ENCODE measurements around the gene PIP5K1C.
"Not testable (repeated sequence)": the region's sequence is repeated elsewhere in the genome, so short reads cannot be mapped to it uniquely, and the experiment has no call there.

PIP5K1C gene

GRCh38 chr19:3632739-3633558 is 67.3 kb downstream of the PIP5K1C start:
- no peak for TF ChIP-seq CTCF (IDR thresholded peaks at IDR 0.05; ENCODE audit: low read depth, low read length)
- in situ Hi-C loops (cut with HindIII; ENCODE audit: low sequenced_read_pairs) = no loop called here
- no peak for DNase-seq (ENCODE audit: low read depth, low spot score)
- no peak overlapping the region for H3K4me3 ChIP-seq (ENCODE audit: low read depth, low read length)

- TF ChIP-seq CTCF (IDR thresholded peaks at IDR 0.05; ENCODE audit: low read depth, low read length) = no peak
- H3K4me3 ChIP-seq (ENCODE audit: low read depth, low read length) = no peak overlapping the region
- DNase-seq (ENCODE audit: low read depth, low spot score) = no peak
- in situ Hi-C loops (cut with HindIII; ENCODE audit: low sequenced_read_pairs) = no loop called here
Observed at GRCh38 chr19:3632098-3632497, 68.2 kb downstream of the PIP5K1C start.

- DNase-seq (ENCODE audit: low read depth, low spot score) = no peak
- in situ Hi-C loops (cut with HindIII; ENCODE audit: low sequenced_read_pairs) = no loop called here
- TF ChIP-seq CTCF (IDR thresholded peaks at IDR 0.05; ENCODE audit: low read depth, low read length) = no peak
- no peak overlapping the region for H3K4me3 ChIP-seq (ENCODE audit: low read depth, low read length)
Observed at GRCh38 chr19:3631053-3631861, 69.0 kb downstream of the PIP5K1C start.

GRCh38 chr19:3628766-3629165 is 71.5 kb downstream of the PIP5K1C start:
- in situ Hi-C loops (cut with HindIII; ENCODE audit: low sequenced_read_pairs); DNase-seq (ENCODE audit: low read depth, low spot score); H3K4me3 ChIP-seq (ENCODE audit: low read depth, low read length): not testable (repeated sequence)

GRCh38 chr19:3627351-3627723 is 72.9 kb downstream of the PIP5K1C start:
- no peak overlapping the region for H3K4me3 ChIP-seq (ENCODE audit: low read depth, low read length)
- no peak for TF ChIP-seq CTCF (IDR thresholded peaks at IDR 0.05; ENCODE audit: low read depth, low read length)
- DNase-seq (ENCODE audit: low read depth, low spot score) = no peak
- in situ Hi-C loops (cut with HindIII; ENCODE audit: low sequenced_read_pairs) = no loop called here

GRCh38 chr19:3626473-3627350 is 73.6 kb downstream of the PIP5K1C start, which contains the start of gene CACTIN:
CACTIN (minus strand) TSS chr19:3626790; CDS start chr19:3626762, 28 bp downstream.
- in situ Hi-C loops (cut with HindIII; ENCODE audit: low sequenced_read_pairs) = no loop called here
- peak; percentile 97 for DNase-seq (ENCODE audit: low read depth, low spot score)
- H3K4me3 ChIP-seq (ENCODE audit: low read depth, low read length) = peak within 1 kb of the TSS; percentile 82
- no peak for TF ChIP-seq CTCF (IDR thresholded peaks at IDR 0.05; ENCODE audit: low read depth, low read length)
